Activated CD8-positive, alpha-beta T cell treated with anti-CD3 and anti-CD28 coated beads, Interleukin-2, amount 10 ng/mL, durations not matched to agents 7 days and 5 days (primary cell): Measurements from ENCODE around the gene PDX1. TPM values are rescaled to one million over a fixed set of nuclear protein-coding genes. Genes with fewer than 3 reads are reported as not detected.

Source experiments
- ATAC-seq: fragments of 150-1000 bp; cut with Tn5 transposase; one replicate; pipeline ENCODE4 v1.10.0; 2021; ENCODE audit warnings: moderate library complexity
- CTCF ChIA-PET: fragments of 350-600 bp; sonication (Branson Sonifier 250); formaldehyde crosslinking; loops from one replicate; lab custom pipeline; 2021; ENCODE audit warnings: antibody characterized with exemption; lab: Charles Lee
- POLR2A ChIA-PET: fragments of 350-600 bp; sonication (Branson Sonifier 250); formaldehyde crosslinking; loops from one replicate; lab custom pipeline; 2021; ENCODE audit warnings: antibody characterized with exemption; lab: Charles Lee
- DNase-seq: peaks from one replicate; pipeline ENCODE4 v3.0.0-alpha.2; 2020
- H3K27ac Mint-ChIP-seq: one replicate; pipeline ENCODE4 v1.8.0; 2021; ENCODE audit warnings: mild to moderate bottlenecking, mixed read lengths
- H3K27me3 Mint-ChIP-seq: one replicate; pipeline ENCODE4 v1.8.0; 2021; ENCODE audit warnings: low read depth, mixed read lengths
- H3K36me3 Mint-ChIP-seq: one replicate; pipeline ENCODE4 v1.8.0; 2021; ENCODE audit warnings: low read depth, mixed read lengths
- H3K4me1 Mint-ChIP-seq: one replicate; pipeline ENCODE4 v1.8.0; 2021; ENCODE audit warnings: low read depth, mixed read lengths
- H3K4me3 Mint-ChIP-seq: one replicate; pipeline ENCODE4 v1.8.0; 2021; ENCODE audit warnings: mild to moderate bottlenecking, mixed read lengths
- H3K9me3 Mint-ChIP-seq: one replicate; pipeline ENCODE4 v1.8.0; 2022; ENCODE audit warnings: mixed read lengths; ENCODE audit not compliant: insufficient read depth
- total RNA-seq, 2 experiments: library from RNA; stranded (reverse); gene quantifications; one replicate each; pipeline ENCODE4 v1.2.3, GENCODE V29; 2021

The PDX1 gene
- total RNA-seq, 2 experiments from 2014 or later = not detected

DNA sequence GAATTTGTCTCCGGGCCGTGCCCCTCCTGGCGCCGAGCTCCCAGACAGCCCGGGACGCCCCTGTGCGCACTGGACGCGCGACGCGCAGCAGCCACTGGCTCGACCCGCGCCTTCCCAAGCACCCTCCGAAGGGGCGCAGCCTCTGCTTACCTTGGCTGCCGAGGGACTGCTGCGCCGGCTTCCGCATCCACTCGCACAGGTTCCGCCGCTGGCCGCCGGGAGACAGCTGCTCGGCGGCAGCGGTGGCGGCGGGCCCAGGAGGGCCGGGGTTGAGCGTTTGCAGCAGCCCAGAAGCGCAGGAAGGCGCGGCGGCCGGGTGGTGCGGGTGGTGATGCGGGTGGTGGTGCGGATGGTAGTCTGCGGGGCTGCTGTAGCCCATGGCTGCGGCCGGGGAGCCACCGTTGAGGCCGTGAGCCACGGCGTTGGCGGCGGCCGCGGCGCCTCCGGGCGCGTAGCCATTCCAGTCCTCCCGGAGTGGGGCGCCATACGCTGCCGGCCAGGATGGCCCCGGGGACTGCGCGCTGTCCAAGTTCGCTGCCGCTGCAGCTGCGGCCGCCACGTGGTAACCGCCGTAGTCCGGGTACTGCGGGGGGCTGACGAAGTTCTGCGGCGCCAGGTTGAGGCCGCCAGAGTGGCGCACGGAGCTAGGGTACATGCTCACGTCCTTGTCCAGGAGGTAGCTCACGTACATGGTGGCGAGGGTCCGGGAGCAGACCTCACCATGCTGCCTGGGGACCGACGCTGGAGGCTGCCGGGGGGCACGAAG lies 48.7 kb downstream of the PDX1 start:
- peaks cover 2% of the 10 kb centered on the region for H3K4me1 Mint-ChIP-seq
- H3K36me3 Mint-ChIP-seq = peaks cover 2% of the 10 kb centered on the region
- H3K27ac Mint-ChIP-seq = no peak overlapping the region
- ATAC-seq (no peak), DNase-seq (no peak)
- no peaks in the 10 kb centered on the region for H3K9me3 Mint-ChIP-seq
- POLR2A ChIA-PET = no interaction called here
- H3K27me3 Mint-ChIP-seq = peaks cover 77% of the 10 kb centered on the region
- CTCF ChIA-PET = no interaction called here
- H3K4me3 Mint-ChIP-seq = no peak overlapping the region

- ATAC-seq (no peak), DNase-seq (no peak)
- Mint-ChIP-seq H3K4me1 (peaks cover 2% of the 10 kb centered on the region), H3K27ac (peak within 1 kb of the TSS; percentile 79), H3K27me3 (peaks cover 78% of the 10 kb centered on the region), H3K36me3 (peaks cover 2% of the 10 kb centered on the region), H3K9me3 (no peaks in the 10 kb centered on the region), H3K4me3 (peak within 1 kb of the TSS; percentile 17)
- ChIA-PET POLR2A (no interaction called here), CTCF (no interaction called here)
These were observed 49.5 kb downstream of the PDX1 start, which contains the start of gene CDX2 for GRCh38 chr13:27969082-27969865. Gene CDX2, minus strand, starts transcription at chr13:27969315. Its CDS starts 309 bp downstream, at chr13:27969006.

DNA sequence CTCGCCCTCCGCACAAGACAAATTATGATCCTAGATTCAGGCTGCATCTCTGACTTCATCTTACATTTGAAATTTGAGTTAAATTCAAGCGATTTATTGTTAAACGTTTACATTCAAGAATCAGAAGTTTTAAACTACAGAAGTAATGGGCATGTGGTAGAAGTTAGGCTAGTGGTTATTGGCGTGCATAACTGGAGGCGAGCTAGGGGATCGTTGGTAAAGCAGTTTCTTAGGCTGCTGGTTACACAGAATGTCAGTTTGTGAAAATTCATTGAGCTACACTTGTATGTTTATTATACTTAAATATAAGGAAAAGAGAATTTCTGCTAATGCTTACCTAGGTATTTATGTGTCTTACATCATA lies 50.0 kb downstream of the PDX1 start:
- Mint-ChIP-seq H3K36me3 (peaks cover 2% of the 10 kb centered on the region), H3K4me3 (no peak overlapping the region), H3K27me3 (peaks cover 80% of the 10 kb centered on the region), H3K27ac (peak overlapping the region; percentile 4), H3K4me1 (peaks cover 2% of the 10 kb centered on the region), H3K9me3 (no peaks in the 10 kb centered on the region)
- CTCF ChIA-PET = no interaction called here
- DNase-seq = no peak
- POLR2A ChIA-PET = no interaction called here
- no peak for ATAC-seq

- Mint-ChIP-seq H3K9me3 (no peaks in the 10 kb centered on the region), H3K27ac (no peak overlapping the region), H3K27me3 (peaks cover 79% of the 10 kb centered on the region), H3K4me1 (peaks cover 6% of the 10 kb centered on the region), H3K4me3 (no peak overlapping the region), H3K36me3 (peaks cover 2% of the 10 kb centered on the region)
- CTCF ChIA-PET = interaction anchor here (1.1 kb wide), 1 partner anchor 10 kb away, joined by 4 read pairs; no protein-coding TSS in a partner anchor
- POLR2A ChIA-PET = no interaction called here
- DNase-seq (no peak), ATAC-seq (no peak)
These were observed 50.8 kb downstream of the PDX1 start for GRCh38 chr13:27970382-27971235.

- ATAC-seq (no peak), DNase-seq (no peak)
- peaks cover 2% of the 10 kb centered on the region for H3K36me3 Mint-ChIP-seq
- H3K4me1 Mint-ChIP-seq = peaks cover 8% of the 10 kb centered on the region
- no peak overlapping the region for H3K4me3 Mint-ChIP-seq
- peaks cover 78% of the 10 kb centered on the region for H3K27me3 Mint-ChIP-seq
- H3K27ac Mint-ChIP-seq = no peak overlapping the region
- ChIA-PET CTCF (interaction anchor here (1.1 to 1.5 kb wide), 2 partner anchors 10 to 13 kb away, joined by 3 to 4 read pairs; no protein-coding TSS in a partner anchor), POLR2A (no interaction called here)
- H3K9me3 Mint-ChIP-seq = no peaks in the 10 kb centered on the region
These were observed 51.4 kb downstream of the PDX1 start for GRCh38 chr13:27971236-27971645.

DNA sequence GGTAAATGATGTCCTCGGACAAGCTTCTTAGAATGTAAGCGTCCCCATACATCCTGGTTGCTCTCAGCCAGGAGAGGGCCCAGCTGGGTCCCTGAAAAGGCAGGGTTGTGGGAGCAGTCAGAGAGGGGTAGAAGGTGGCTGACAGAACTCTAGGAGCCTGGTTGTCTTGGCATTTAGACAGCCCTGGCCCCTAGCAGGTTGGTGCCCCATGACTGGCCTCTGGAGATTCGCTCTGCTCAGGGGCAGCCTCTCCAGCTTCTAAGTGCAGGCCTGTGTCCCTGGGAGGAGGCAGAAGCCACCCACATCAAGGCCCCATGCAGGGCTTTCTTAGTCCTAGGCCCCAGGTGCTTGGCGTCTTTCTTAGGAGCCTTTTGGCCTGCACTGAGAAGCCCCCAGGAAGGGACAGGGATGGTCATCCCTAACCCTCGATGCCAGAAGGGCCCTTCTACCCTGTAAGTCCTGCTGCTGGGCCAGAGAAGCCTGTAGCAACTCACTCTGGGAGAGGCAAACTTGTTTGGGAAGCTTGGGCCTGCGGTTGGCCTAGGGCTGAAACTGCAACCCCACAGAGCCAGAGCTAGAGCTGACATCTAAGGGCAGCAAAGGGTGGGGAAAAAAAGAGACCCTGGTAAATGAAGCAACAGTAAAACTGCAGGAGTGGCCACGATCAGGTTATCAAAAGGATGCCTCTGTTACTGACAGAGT lies 52.1 kb downstream of the PDX1 start:
- peaks cover 2% of the 10 kb centered on the region for H3K36me3 Mint-ChIP-seq
- no peak overlapping the region for H3K4me3 Mint-ChIP-seq
- ATAC-seq = no peak
- ChIA-PET CTCF (interaction anchor here (1.1 to 1.5 kb wide), 2 partner anchors 9 to 12 kb away, joined by 3 to 4 read pairs; no protein-coding TSS in a partner anchor), POLR2A (no interaction called here)
- no peak for DNase-seq
- peaks cover 8% of the 10 kb centered on the region for H3K4me1 Mint-ChIP-seq
- no peaks in the 10 kb centered on the region for H3K9me3 Mint-ChIP-seq
- no peak overlapping the region for H3K27ac Mint-ChIP-seq
- peaks cover 80% of the 10 kb centered on the region for H3K27me3 Mint-ChIP-seq

- Mint-ChIP-seq H3K9me3 (no peaks in the 10 kb centered on the region), H3K4me1 (peaks cover 9% of the 10 kb centered on the region), H3K27me3 (peaks cover 80% of the 10 kb centered on the region), H3K27ac (no peak overlapping the region), H3K4me3 (no peak overlapping the region), H3K36me3 (peaks cover 2% of the 10 kb centered on the region)
- CTCF ChIA-PET = interaction anchor here (1.5 kb wide), 1 partner anchor 12 kb away, joined by 3 read pairs; no protein-coding TSS in a partner anchor
- no peak for ATAC-seq
- POLR2A ChIA-PET = no interaction called here
- no peak for DNase-seq
These were observed 52.6 kb downstream of the PDX1 start for GRCh38 chr13:27972478-27972820.

DNA sequence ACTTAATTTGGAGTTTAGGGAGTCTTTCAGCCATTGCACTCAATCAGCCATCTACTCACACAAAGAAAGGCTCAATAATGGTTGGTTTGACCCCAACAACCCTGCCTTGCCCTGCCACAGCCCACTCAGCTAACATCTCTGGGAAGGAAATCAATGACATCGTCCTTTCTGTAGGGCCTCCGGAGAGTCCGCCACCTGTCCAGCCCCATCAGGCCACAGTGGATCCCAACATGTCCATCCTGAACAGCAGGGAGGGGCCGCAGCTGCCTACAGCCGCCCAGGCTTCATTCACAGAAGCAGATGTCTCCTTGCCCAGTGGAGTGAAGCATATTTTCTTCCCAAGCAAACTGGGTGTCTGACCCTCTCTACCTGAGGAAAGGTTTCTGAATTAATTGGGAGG lies 53.5 kb downstream of the PDX1 start:
- no peak for ATAC-seq
- peaks cover 80% of the 10 kb centered on the region for H3K27me3 Mint-ChIP-seq
- no peak overlapping the region for H3K27ac Mint-ChIP-seq
- no peak for DNase-seq
- ChIA-PET POLR2A (no interaction called here), CTCF (no interaction called here)
- H3K4me3 Mint-ChIP-seq = no peak overlapping the region
- peaks cover 4% of the 10 kb centered on the region for H3K36me3 Mint-ChIP-seq
- peaks cover 9% of the 10 kb centered on the region for H3K4me1 Mint-ChIP-seq
- H3K9me3 Mint-ChIP-seq = no peaks in the 10 kb centered on the region

DNA sequence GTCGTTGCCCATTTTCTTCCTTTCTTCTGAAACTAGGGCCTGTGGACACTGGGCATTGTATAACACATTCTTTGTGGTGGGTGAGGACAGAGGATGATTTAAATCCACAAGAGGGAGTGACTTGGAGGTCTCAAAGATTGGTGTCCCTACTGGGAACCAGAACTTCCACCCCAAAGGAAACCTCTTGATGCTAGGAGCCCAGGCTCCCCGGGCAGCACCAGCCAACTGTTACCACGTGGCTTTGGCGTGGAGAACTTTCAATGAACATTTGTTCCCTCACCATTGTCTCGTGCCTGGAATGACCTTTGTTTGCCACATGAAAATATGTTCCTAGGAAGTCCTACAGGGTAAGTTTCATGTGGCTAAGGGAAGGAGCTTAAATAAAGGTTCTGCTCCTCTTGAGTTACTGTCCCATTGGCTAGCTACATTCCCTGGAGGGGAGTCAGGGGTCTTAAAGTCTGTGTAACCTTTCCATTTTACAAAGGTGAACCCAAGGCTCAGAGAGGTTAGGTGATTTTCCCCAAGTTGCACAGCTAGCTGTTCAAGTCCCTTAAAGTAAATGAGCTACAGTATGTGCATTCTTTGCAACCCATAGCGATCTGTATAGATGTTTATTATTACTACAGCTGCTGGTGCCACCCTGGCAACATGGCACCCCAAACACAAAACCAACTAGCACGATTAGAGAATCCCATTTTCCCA lies 54.3 kb downstream of the PDX1 start:
- CTCF ChIA-PET = interaction anchor here (0.7 kb wide), 1 partner anchor 10 kb away, joined by 3 read pairs; no protein-coding TSS in a partner anchor
- H3K4me1 Mint-ChIP-seq = peaks cover 15% of the 10 kb centered on the region
- no peaks in the 10 kb centered on the region for H3K9me3 Mint-ChIP-seq
- H3K36me3 Mint-ChIP-seq = peaks cover 4% of the 10 kb centered on the region
- H3K27ac Mint-ChIP-seq = no peak overlapping the region
- H3K4me3 Mint-ChIP-seq = no peak overlapping the region
- H3K27me3 Mint-ChIP-seq = peaks cover 81% of the 10 kb centered on the region
- DNase-seq = no peak
- POLR2A ChIA-PET = no interaction called here
- no peak for ATAC-seq
